Head of caudate nucleus (tissue), 42 donors: ENCODE data around the gene PDZD7.
A peak's percentile ranks its signal among the peaks of the same experiment; 100 is the strongest.

Experiments used
- DNase-seq, 42 donors: peaks; one replicate each; pipeline versions ENCODE4 v3.0.0 to v3.0.0-alpha.2; 2020 to 2021; ENCODE audit warnings: mixed read lengths in 7 of 42
- intact Hi-C: fragments of 100-400 bp; cut with DNase I; formaldehyde crosslinking; loops from one replicate; pipeline ENCODE4 v1.15.0; 2022

PDZD7 gene

GRCh38 chr10:101029520-101030295 is 1.2 kb downstream of the PDZD7 start:
- intact Hi-C loops, result no loop called here

GRCh38 chr10:101028446-101029337 is 2.2 kb downstream of the PDZD7 start:
- intact Hi-C loops, result no loop called here
- no peak for DNase-seq

More at GRCh38 chr10:101029520-101030295, 1.2 kb downstream of the PDZD7 start:
- peak in 31 of 42 donors; percentile 35 to 82 (median 65) for DNase-seq

- intact Hi-C loops, result no loop called here
- no peak for DNase-seq
Measured at GRCh38 chr10:101027106-101027720, 3.7 kb downstream of the PDZD7 start.

GRCh38 chr10:101022967-101023705 is 7.8 kb downstream of the PDZD7 start:
- intact Hi-C loops, result no loop called here
- no peak for DNase-seq

- intact Hi-C loops, result no loop called here
- no peak for DNase-seq
Measured at GRCh38 chr10:101021692-101022251, 9.2 kb downstream of the PDZD7 start.

- no peak for DNase-seq
- intact Hi-C loops, result no loop called here
Measured at GRCh38 chr10:101021239-101021638, 9.7 kb downstream of the PDZD7 start.

GRCh38 chr10:101020427-101021075 is 10.4 kb downstream of the PDZD7 start:
- no peak for DNase-seq
- intact Hi-C loops, result no loop called here

GRCh38 chr10:101019440-101019703 is 11.6 kb downstream of the PDZD7 start:
- intact Hi-C loops, result loop anchor here (10.0 kb wide), 1 partner anchor 45 kb away; the partner anchor contains the start of gene KAZALD1
- no peak for DNase-seq

- DNase-seq, result peak in 41 of 42 donors; percentile 76 to 96 (median 89)
- intact Hi-C loops, result loop anchor here (10.0 kb wide), 1 partner anchor 46 kb away; the partner anchor contains the start of gene KAZALD1
Measured at GRCh38 chr10:101018600-101019439, 12.1 kb downstream of the PDZD7 start.

- peak in 2 of 42 donors; percentile 15 to 17 for DNase-seq
- intact Hi-C loops, result loop anchor here (10.0 kb wide), 1 partner anchor 47 kb away; the partner anchor contains the start of gene KAZALD1
Measured at GRCh38 chr10:101018118-101018599, 12.8 kb downstream of the PDZD7 start.

GRCh38 chr10:101016814-101017213 is 14.1 kb downstream of the PDZD7 start:
- intact Hi-C loops, result loop anchor here (10.0 kb wide), 1 partner anchor 48 kb away; the partner anchor contains the start of gene KAZALD1
- DNase-seq, result no peak

GRCh38 chr10:101015582-101015973 is 15.4 kb downstream of the PDZD7 start:
- intact Hi-C loops, result loop anchor here (10.0 kb wide), 1 partner anchor 49 kb away; the partner anchor contains the start of gene KAZALD1
- peak in 2 of 42 donors; percentile 33 to 38 for DNase-seq

GRCh38 chr10:101014966-101015581 is 15.9 kb downstream of the PDZD7 start:
- intact Hi-C loops, result loop anchor here (1.0 to 10.0 kb wide), 2 partner anchors 21 to 50 kb away; partner anchors contain the start of gene KAZALD1
- DNase-seq, result peak in 17 of 42 donors; percentile 31 to 79 (median 52)

GRCh38 chr10:101014230-101014884 is 16.6 kb downstream of the PDZD7 start:
- DNase-seq, result peak; percentile 61 to 97 (median 92)

GRCh38 chr10:101013365-101013825 is 17.5 kb downstream of the PDZD7 start:
- DNase-seq, result peak in 1 of 42 donors; percentile 34
- intact Hi-C loops, result loop anchor here (10.0 kb wide), 1 partner anchor 51 kb away; the partner anchor contains the start of gene KAZALD1

More at GRCh38 chr10:101014230-101014884, 16.6 kb downstream of the PDZD7 start:
- intact Hi-C loops, result loop anchor here (1.0 to 10.0 kb wide), 2 partner anchors 20 to 50 kb away; partner anchors contain the start of gene KAZALD1
